Right lung (tissue), 10 donors: ENCODE measurements around the gene PSTPIP2. TPM values are rescaled to one million over a fixed set of nuclear protein-coding genes. Genes with fewer than 3 reads are reported as not detected.
"Not testable (repeated sequence)": the region's sequence is repeated elsewhere in the genome, so short reads cannot be mapped to it uniquely, and the experiment has no call there.

Source experiments
- DNase-seq, 2 donors: peaks; one replicate each; pipeline ENCODE4 v3.0.0-alpha.2; 2013
- long read RNA-seq, 8 donors: transcript quantifications; one replicate each; lab custom pipeline, GENCODE V29; 2026
- polyA plus RNA-seq, 5 donors: library from polyadenylated mRNA; unstranded; fragments of 120-200 nt; gene quantifications; one replicate each; pipeline versions ENCODE4 v1.2.1 to v1.2.3, GENCODE V29; 2013; ENCODE audit warnings: inconsistent platforms in 1 of 5, low replicate concordance in 1 of 5; ENCODE audit not compliant: insufficient read length in 5 of 5, insufficient read depth in 1 of 5

Gene PSTPIP2
- polyA plus RNA-seq = 1 to 10 TPM; 3.5 to 8.7 (median 7.6) TPM
- long read RNA-seq, donor 1 = 0 reads
- long read RNA-seq, donor 2, partial matches to known transcripts = 0 of 1 reads
- long read RNA-seq, donor 2, other reads (novel, unspliced or antisense) = 0 of 1 reads
- long read RNA-seq, donor 3 = 0 reads
- long read RNA-seq, donor 4, partial matches to known transcripts = 0 of 1 reads
- long read RNA-seq, donor 4, other reads (novel, unspliced or antisense) = 0 of 1 reads
- long read RNA-seq, donor 5, partial matches to known transcripts = 0 of 2 reads
- long read RNA-seq, donor 5, other reads (novel, unspliced or antisense) = 0 of 2 reads
- long read RNA-seq, donor 6, partial matches to known transcripts = 0 of 1 reads
- long read RNA-seq, donor 6, other reads (novel, unspliced or antisense) = 0 of 1 reads
- long read RNA-seq, donor 7, partial matches to known transcripts = 0 of 1 reads
- long read RNA-seq, donor 7, other reads (novel, unspliced or antisense) = 0 of 1 reads
- long read RNA-seq, donor 8 = 0 reads

- DNase-seq = peak; percentile 38 to 46
These were observed at the start of gene PSTPIP2 for GRCh38 chr18:46071653-46072375. TSS of gene PSTPIP2 (minus strand) at chr18:46072260. CDS start at chr18:46072188, 72 bp downstream.

DNA sequence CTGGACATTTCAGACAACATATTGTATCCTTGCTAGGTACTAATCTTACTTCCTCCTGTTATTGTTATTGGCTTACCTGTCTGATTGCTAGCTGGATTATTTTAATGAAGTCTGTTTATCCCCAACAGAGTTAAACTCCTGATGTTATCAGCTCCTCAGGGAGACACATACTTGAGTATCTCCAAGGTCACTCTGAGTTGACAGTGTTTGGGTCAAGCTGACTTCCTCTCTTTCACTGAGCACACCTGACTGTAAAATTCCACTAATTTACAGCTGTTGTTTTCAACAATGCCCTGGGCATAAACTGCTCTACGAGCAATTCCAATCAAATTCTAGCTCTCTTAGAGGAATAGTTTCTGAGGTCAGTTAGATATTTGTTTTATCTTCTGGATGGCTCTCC, 41.7 kb upstream of the PSTPIP2 start:
- DNase-seq = no peak

DNA sequence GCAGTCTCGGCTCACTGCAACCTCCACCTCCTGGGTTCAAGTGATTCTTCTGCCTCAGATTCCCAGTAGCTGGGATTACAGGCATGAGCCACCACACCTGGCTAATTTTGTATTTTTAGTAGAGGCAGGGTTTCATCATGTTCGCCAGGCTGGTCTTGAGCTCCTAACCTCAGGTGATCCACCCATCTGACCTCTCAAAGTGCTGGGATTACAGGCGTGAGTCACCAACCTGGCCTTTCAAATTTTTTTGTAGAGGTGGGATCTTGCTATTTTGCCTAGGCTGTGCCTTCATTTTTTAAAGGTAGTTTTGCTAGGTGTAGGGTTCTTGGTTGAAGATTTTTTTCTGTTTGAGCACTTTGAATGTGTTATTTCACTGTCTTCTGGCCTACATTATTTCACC, 38.3 kb upstream of the PSTPIP2 start:
- DNase-seq = no peak

GRCh38 chr18:46109386-46109785, 37.3 kb upstream of the PSTPIP2 start:
- DNase-seq = no peak

DNA sequence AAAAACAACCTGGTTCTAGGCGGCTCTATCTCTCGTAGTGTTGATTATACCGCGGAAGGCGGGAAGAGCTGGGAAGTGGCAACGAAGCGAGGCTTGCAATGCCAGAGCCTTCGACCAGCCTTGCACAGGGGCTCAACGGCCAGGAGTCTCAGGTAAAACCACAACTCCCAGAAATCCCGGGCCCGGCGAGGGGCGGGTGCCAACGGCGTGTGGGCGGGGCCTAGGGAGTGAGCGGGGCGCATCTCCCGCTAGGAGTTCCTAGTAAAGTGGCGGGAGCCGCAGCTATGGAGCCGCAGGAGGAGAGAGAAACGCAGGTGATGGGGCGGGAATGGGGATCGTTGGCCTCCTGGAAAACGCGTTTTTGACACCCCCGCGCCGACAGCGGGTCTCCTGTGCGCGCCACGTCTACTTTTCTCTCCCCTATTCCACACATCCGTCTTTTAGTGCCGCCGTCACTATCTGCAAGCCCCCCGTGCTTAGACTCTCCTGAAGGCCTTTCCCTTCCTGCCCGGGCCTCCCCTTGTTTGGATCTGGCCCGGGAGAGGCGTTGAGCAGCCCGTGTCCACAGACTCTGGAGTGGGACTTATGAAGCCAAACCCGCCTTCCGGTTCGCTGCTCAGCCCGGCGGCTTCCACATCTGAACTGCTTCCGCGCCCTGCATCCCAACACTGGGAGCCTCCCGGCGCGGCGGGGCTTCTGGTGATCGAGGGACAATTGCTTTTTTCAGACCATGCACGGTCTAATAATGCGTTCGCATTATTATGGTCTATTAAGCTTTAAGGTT, 32.3 kb upstream of the PSTPIP2 start, which contains the start of gene HAUS1:
Gene HAUS1, plus strand, starts transcription at position 258 of the 784 bp plus-strand sequence. Its CDS starts 27 bp downstream, at position 285.
- DNase-seq = peak; percentile 81 to 83

DNA sequence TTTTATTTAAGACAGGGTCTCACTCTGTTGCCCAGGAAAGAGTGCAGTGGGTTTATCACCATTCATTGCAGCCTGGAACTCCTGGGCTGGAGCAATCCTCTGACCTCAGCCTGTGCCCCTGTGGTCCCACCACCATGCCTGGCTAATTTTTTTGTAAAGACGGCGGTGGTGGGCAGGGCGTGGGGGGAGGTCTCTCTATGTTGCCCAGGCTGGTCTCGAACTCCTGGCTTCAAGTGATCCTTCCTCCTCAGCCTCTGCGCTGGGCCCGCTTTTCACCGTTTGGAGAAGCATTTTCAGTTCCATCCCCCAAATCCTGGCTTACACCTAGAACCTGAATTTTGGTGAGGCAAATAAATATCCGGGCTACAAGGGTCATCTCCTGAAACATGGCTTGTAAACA, 27.4 kb upstream of the PSTPIP2 start:
- DNase-seq = no peak

DNA sequence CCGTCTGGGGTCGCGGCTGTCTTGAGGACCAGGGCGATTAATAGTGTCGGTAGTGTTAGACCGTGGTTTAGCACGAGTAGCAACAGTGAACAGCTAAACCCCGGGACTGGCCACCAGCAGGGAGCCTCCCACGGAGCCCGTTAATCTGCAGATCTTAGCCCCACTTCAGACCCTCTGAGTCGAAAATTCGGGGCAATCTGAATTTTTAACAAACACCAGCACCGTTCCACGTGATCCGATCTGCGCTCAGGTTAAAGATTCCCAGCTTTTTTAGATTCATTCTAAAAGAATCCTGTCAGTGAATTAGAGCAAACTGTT, 26.5 kb upstream of the PSTPIP2 start:
- DNase-seq = no peak

- DNase-seq = peak; percentile 85 to 87
These were observed 25.9 kb upstream of the PSTPIP2 start, which contains the start of gene ATP5F1A for GRCh38 chr18:46097801-46098615. TSS of gene ATP5F1A (minus strand) at chr18:46098296. CDS start at chr18:46098231, 65 bp downstream.

- DNase-seq = no peak
These were observed 25.4 kb upstream of the PSTPIP2 start for GRCh38 chr18:46097431-46097800.

DNA sequence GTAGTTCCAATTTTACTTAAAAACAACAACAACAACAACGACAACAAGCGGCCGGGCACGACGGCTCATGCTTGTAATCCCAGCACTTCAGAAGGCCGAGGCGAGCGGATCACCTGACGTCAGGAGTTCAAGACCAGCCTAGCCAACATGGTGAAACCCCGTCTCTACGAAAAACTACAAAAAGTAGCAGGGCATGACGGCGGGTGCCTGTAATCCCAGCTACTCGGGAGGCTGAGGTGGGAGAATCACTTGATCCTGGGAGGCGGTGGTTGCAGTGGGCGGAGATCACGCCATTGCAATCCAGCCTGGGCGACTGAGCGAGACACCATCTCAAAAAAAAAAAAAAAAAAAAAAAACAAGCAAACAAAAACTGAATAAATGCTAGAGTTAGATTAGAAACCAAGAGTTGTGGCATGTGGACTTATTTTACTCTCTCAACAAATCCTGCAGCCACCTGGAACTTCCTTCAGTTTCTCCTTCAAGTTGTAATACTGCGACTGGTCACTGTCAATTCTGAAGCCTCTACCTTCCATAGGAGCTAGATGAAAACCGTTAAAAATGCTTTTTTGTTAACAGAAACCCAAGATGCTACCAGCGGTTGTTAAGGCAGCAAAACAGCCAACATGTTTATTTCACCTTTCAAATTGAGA, 24.7 kb upstream of the PSTPIP2 start:
- DNase-seq = no peak

DNA sequence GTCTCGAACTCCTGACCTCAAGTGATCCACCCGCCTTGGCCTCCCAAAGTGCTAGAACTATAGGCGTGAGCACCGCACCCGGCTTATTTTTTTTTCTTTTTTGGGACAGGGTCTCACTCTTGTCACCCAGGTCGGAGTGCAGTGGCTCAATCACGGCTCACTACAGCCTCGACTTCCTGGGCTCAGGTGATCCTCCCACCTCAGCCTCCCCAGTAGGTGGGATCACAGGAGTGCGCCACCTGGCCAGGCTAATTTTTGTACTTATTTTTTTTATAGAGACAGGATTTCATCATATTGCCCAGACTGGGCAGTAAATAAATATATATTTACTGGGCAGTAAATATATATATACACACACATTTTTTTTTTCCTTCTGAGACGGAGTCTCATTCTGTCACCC, 23.5 kb upstream of the PSTPIP2 start:
- DNase-seq = no peak

- DNase-seq = not testable (repeated sequence)
These were observed 16.4 kb upstream of the PSTPIP2 start for GRCh38 chr18:46088501-46088900.

DNA sequence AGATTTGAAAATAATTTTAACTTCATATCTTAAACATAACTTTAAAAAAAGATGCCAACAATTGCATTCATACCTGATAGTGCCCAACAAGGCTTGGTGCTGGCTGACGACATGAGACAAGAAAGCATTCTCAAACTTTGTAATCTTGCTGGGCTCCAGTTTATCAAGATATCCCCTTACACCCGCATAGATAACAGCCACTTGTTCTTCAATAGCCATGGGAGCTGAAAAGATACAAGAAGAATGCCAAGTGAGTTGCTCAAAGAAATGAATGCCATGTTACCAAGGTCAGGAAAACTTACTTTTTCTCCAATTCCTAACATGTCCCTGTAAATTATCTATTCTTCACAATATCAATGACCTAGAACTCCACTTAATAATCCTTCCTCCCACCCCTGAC, 12.4 kb upstream of the PSTPIP2 start:
- DNase-seq = no peak

DNA sequence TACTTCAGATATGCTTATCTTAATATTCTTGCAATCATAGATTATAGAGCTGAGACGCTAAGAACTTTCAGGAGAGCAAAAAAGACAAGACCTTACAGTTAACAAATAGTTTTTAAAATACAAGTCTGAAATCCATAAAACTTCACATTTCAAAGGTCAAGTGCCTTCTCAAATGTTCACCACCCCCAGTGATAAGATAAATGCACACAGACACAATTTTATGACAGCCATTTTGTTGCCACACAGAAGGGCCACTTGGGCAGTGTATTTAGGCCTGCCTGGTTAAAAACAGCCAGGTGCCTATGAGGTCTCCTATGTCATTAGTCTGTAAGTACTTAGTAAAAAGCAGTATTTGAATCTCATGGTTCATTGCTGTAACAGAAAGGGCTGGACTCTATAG, 8.1 kb upstream of the PSTPIP2 start:
- DNase-seq = no peak

- DNase-seq = no peak
These were observed 7.3 kb upstream of the PSTPIP2 start for GRCh38 chr18:46079336-46079735.

DNA sequence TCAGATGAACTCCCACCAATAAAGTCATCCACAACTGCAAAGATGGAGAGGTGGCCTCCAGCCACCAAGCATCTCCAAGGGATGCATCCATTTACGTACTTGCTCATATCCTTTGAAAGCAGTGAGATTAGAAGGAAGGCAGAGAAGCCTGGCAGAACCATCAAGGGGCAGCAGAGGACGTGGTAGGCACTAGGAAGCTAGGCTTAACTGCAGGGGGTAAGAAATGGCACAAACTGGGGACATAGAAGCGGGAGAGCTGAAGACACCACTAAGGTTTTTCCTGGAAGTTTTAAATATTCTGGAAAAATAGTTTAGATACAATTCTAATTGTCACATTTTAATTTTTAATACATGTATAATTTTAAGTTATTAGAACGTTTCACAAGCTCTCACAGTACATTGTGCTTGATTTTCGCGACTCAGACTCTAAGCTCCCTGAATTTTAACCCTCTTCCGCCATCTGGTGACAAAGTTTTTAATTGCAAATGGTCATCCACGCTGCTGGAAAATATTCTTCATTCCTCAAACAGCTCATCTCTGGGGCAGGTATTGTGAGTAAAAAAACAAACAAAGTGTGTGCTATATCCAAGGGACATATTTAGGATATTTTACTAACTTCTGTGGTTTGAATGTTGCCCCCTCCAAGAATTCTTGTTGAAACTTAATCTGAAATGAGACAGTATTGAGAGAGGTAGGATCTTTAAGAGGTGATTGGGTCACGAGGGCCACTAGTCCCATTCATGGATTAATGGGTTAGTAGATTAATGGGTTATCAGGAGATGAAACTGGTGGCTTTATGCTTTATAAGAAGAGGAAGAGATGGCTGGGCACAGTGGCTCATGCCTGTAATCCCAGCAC, 1.6 kb upstream of the PSTPIP2 start:
- DNase-seq = peak in 1 of 2 donors; percentile 50

DNA sequence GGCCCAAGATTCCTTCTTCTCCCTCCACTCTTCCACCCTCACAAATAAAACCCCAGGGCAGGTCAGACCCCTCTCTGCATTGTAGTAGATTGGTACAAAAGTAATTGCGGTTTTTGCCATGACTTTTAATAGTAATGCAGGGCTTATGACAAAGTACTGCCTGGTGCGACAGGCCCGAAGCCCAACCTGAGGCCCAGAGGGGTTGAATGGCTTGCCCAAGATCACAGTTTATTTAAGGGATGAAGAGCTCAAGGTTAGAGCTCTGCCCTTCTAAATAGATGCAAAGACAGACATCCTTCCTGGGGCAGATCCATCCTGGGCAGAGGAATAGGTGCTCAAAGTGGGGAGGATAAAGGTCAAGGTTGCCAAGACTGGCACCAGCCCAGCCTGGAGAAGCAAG, 899 bp upstream of the PSTPIP2 start:
- no peak for DNase-seq

DNA sequence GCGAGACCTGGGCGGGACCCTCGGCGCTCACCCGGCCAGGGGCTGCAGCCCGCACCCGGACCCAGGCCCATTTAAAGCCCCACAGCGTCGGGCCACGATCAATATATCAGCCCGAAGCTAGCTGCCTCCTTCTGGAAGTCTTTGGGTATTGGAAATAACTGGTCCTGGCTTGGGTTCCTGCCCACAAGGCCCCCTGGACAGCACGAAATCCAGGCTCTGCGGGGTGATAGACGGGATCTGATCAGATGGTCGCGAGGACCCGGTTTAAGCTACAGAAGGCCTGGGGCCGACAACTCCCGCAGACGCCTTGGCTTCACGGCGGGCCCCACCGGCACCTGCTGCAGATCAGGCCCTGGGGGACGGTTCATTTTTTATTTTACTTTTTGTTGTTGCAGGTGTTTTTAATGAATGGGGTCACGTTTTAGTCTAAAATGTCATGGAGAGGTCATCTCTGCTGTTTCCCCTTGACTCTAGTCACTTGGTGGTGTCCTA, 362 bp upstream of the PSTPIP2 start:
- no peak for DNase-seq
